Hepatocyte (in vitro differentiated cells): ENCODE results near the gene PLSCR1.

Experiments used
- CTCF ChIP-seq: fragments of 200-600 bp; sonication (generic); IDR thresholded peaks from 2 replicates; pipeline ENCODE4 v1.5.1; 2016; ENCODE audit warnings: antibody characterized with exemption, mild to moderate bottlenecking; ENCODE audit not compliant: poor library complexity
- EZH2 ChIP-seq: fragments of 200-600 bp; sonication (generic); IDR thresholded peaks from 2 replicates; pipeline ENCODE4 v1.6.1; 2016; ENCODE audit warnings: antibody characterized with exemption, mild to moderate bottlenecking, borderline replicate concordance
- EZH2phosphoT487 ChIP-seq: fragments of 200-600 bp; sonication (generic); IDR thresholded peaks from one replicate; pipeline ENCODE4 v1.6.1; 2018; ENCODE audit warnings: antibody characterized with exemption, mild to moderate bottlenecking, low read depth, moderate library complexity; ENCODE audit not compliant: unreplicated experiment, severe bottlenecking

GRCh38 chr3:146507331-146508120 is 36.9 kb downstream of the PLSCR1 start:
- no peak for TF ChIP-seq EZH2phosphoT487
- TF ChIP-seq CTCF: no peak
- no peak for TF ChIP-seq EZH2
